ENCODE data around the gene ALKBH5. TPM values are rescaled to one million over a fixed set of nuclear protein-coding genes. Genes with fewer than 3 reads are reported as not detected.

Gene ALKBH5
- 118 TPM for total RNA-seq
- 100 to 1,000 TPM; 102 to 123 (median 115) TPM for polyA plus RNA-seq

- Histone ChIP-seq H3K9me3 (ENCODE audit: control insufficient read depth in 2 of 2, low read length in 2 of 2) (no peaks in the 10 kb centered on the region), H3K27me3 (ENCODE audit: control insufficient read depth, insufficient read depth, low read length) (no peaks in the 10 kb centered on the region), H3K27ac (ENCODE audit: insufficient read depth, low read length, poor library complexity, severe bottlenecking) (peak within 1 kb of the TSS; percentile 96), H3K4me1 (ENCODE audit: control insufficient read depth, insufficient read depth, low read length, poor library complexity, severe bottlenecking) (peaks cover 51% of the 10 kb centered on the region), H3K4me3 (ENCODE audit: low read depth, low read length) (peak within 1 kb of the TSS; percentile 95), H3K36me3 (ENCODE audit: control insufficient read depth, insufficient read depth, low read length) (peaks cover 12% of the 10 kb centered on the region)
- Mint-ChIP-seq H3K27ac (peak within 1 kb of the TSS; percentile 98 to 99 (median 99)), H3K27me3 (peaks cover 6% of the 10 kb centered on the region), H3K4me1 (peaks cover 8 to 57% (median 45%) of the 10 kb centered on the region in 4 donors), H3K36me3 (peaks cover 21% of the 10 kb centered on the region), H3K4me3 (peak within 1 kb of the TSS; percentile 97 to 98 (median 97)), H3K9me3 (no peaks in the 10 kb centered on the region)
- DNase-seq (peak; percentile 95 to 99 (median 99)), ATAC-seq (ENCODE audit: low read depth in 2 of 2) (peak; percentile 90 to 92)
Measured at GRCh38 chr17:18183334-18184142, at the start of gene ALKBH5. ALKBH5 (plus strand) TSS chr17:18183828; CDS start chr17:18184244, 416 bp downstream.

DNA sequence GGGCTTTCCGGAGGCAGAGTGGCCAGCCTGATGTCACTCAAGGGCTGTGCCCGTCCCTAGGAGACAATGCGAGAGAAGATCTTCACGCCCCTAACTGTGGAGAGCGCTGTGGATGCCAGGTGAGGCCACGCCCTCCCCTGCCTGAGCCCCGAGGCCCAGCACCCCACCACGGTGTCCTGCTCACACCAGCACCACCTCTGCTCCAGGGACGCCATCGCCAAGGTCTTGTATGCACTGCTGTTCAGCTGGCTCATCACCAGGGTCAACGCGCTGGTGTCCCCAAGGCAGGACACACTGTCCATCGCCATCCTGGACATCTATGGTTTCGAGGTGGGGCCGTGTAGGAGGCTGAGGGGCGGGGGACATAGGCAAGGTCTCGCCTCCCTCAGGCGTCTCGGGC is 47.3 kb upstream of the ALKBH5 start:
- H3K27me3 ChIP-seq (ENCODE audit: control insufficient read depth, insufficient read depth, low read length), result no peaks in the 10 kb centered on the region
- Mint-ChIP-seq H3K4me1 (peaks cover 4 to 5% (median 4%) of the 10 kb centered on the region in 4 donors), H3K27me3 (no peaks in the 10 kb centered on the region), H3K36me3 (no peaks in the 10 kb centered on the region), H3K27ac (peak overlapping the region in 1 of 3 donors; percentile 55), H3K9me3 (no peaks in the 10 kb centered on the region), H3K4me3 (no peak overlapping the region)
- H3K36me3 ChIP-seq (ENCODE audit: control insufficient read depth, insufficient read depth, low read length), result no peaks in the 10 kb centered on the region
- no peak for DNase-seq
- no peak for ATAC-seq (ENCODE audit: low read depth in 2 of 2)
- H3K4me3 ChIP-seq (ENCODE audit: low read depth, low read length), result no peak overlapping the region
- H3K4me1 ChIP-seq (ENCODE audit: control insufficient read depth, insufficient read depth, low read length, poor library complexity, severe bottlenecking), result no peaks in the 10 kb centered on the region
- no peak overlapping the region for H3K27ac ChIP-seq (ENCODE audit: insufficient read depth, low read length, poor library complexity, severe bottlenecking)
- H3K9me3 ChIP-seq (ENCODE audit: control insufficient read depth in 2 of 2, low read length in 2 of 2), result no peaks in the 10 kb centered on the region

DNA sequence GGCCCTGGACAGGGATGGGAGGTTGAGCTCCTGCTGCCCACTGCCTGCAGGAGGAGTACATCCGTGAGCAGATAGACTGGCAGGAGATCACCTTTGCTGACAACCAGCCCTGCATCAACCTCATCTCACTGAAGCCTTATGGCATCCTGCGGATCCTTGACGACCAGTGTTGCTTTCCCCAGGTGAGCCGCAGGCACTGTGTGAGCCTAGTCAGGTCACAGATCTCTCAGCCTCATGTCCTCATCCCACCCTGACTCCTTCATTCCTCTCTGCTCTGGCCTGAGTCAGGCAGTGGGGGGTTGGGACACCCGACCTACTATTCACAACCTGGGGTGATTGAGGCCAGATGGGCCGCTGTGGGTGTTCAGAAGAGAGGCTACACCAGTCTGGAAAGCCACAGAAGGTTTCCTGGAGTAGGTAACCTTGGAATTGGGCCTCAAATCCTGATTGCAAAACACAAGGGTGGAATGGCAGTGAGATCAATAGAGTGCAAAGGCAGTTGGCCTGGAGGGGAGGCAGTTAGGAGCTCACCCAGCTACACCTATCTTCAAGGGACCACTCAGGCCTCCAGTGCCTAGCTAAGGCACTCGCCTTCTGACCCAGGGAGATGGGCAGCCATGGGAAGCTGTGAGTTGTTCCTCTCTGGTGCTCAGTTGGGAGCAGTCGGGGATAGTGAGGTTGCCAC is 45.4 kb upstream of the ALKBH5 start:
- ATAC-seq (ENCODE audit: low read depth in 2 of 2), result no peak
- H3K9me3 Mint-ChIP-seq, result no peaks in the 10 kb centered on the region
- H3K4me3 Mint-ChIP-seq, result no peak overlapping the region
- no peaks in the 10 kb centered on the region for H3K36me3 Mint-ChIP-seq
- no peak overlapping the region for H3K27ac ChIP-seq (ENCODE audit: insufficient read depth, low read length, poor library complexity, severe bottlenecking)
- H3K4me1 ChIP-seq (ENCODE audit: control insufficient read depth, insufficient read depth, low read length, poor library complexity, severe bottlenecking), result no peaks in the 10 kb centered on the region
- H3K27ac Mint-ChIP-seq, result no peak overlapping the region
- no peaks in the 10 kb centered on the region for H3K36me3 ChIP-seq (ENCODE audit: control insufficient read depth, insufficient read depth, low read length)
- H3K4me1 Mint-ChIP-seq, result peaks cover 4 to 6% (median 5%) of the 10 kb centered on the region in 4 donors
- no peak for DNase-seq
- H3K9me3 ChIP-seq (ENCODE audit: control insufficient read depth in 2 of 2, low read length in 2 of 2), result no peaks in the 10 kb centered on the region
- H3K27me3 Mint-ChIP-seq, result no peaks in the 10 kb centered on the region
- no peaks in the 10 kb centered on the region for H3K27me3 ChIP-seq (ENCODE audit: control insufficient read depth, insufficient read depth, low read length)
- no peak overlapping the region for H3K4me3 ChIP-seq (ENCODE audit: low read depth, low read length)

DNA sequence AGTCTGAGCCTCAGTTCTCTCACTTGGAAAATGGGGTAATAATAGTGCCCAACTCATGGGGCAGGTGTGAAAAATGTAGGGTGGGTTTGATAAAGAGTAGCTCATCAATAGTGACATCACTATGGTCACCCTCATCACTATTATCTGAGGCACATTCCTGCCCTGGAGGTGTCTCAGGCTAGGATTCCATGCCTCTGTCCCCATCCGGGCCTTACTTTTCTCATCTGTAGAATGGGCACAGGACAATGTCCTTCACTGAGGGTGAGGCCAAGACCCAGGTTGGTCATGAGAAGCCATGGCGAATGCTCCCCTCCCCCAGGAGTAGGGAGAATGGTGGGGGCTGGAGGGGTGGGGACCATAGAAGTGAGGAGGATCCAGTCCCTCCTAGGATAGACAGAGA is 44.5 kb upstream of the ALKBH5 start:
- Mint-ChIP-seq H3K36me3 (no peaks in the 10 kb centered on the region), H3K4me1 (peaks cover 4 to 6% (median 5%) of the 10 kb centered on the region in 4 donors)
- no peak overlapping the region for H3K27ac ChIP-seq (ENCODE audit: insufficient read depth, low read length, poor library complexity, severe bottlenecking)

DNA sequence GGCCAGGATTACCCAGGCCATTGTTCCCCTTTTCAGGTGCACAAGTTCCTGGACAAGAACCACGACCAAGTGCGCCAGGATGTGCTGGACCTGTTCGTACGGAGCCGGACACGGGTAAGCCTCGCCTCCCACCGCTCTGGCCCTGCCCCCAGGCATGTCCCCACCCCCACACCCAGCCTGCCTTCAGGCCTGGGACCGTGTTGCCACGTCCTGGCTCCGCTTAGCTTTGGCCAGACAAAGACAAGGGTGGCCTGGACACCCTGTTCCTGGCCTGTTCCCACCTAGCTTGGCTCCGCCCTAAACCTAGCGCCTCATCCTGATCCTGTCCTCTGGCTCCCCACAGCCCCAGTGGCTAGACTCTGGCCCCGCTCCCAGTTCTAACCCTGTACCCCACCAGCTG is 44.1 kb upstream of the ALKBH5 start:
- H3K4me3 Mint-ChIP-seq, result no peak overlapping the region
- no peaks in the 10 kb centered on the region for H3K9me3 Mint-ChIP-seq
- Histone ChIP-seq H3K27me3 (ENCODE audit: control insufficient read depth, insufficient read depth, low read length) (no peaks in the 10 kb centered on the region), H3K4me3 (ENCODE audit: low read depth, low read length) (no peak overlapping the region), H3K9me3 (ENCODE audit: control insufficient read depth in 2 of 2, low read length in 2 of 2) (no peaks in the 10 kb centered on the region), H3K27ac (ENCODE audit: insufficient read depth, low read length, poor library complexity, severe bottlenecking) (no peak overlapping the region), H3K4me1 (ENCODE audit: control insufficient read depth, insufficient read depth, low read length, poor library complexity, severe bottlenecking) (no peaks in the 10 kb centered on the region), H3K36me3 (ENCODE audit: control insufficient read depth, insufficient read depth, low read length) (no peaks in the 10 kb centered on the region)
- no peaks in the 10 kb centered on the region for H3K27me3 Mint-ChIP-seq
- DNase-seq (no peak), ATAC-seq (ENCODE audit: low read depth in 2 of 2) (no peak)
- no peak overlapping the region for H3K27ac Mint-ChIP-seq
- H3K4me1 Mint-ChIP-seq, result peaks cover 4 to 6% (median 5%) of the 10 kb centered on the region in 4 donors
- H3K36me3 Mint-ChIP-seq, result no peaks in the 10 kb centered on the region

More for the DNA sequence above, 44.5 kb upstream of the ALKBH5 start:
- DNase-seq (no peak), ATAC-seq (ENCODE audit: low read depth in 2 of 2) (no peak)
- Mint-ChIP-seq H3K9me3 (no peaks in the 10 kb centered on the region), H3K4me3 (no peak overlapping the region), H3K27me3 (no peaks in the 10 kb centered on the region), H3K27ac (no peak overlapping the region)
- Histone ChIP-seq H3K9me3 (ENCODE audit: control insufficient read depth in 2 of 2, low read length in 2 of 2) (no peaks in the 10 kb centered on the region), H3K4me1 (ENCODE audit: control insufficient read depth, insufficient read depth, low read length, poor library complexity, severe bottlenecking) (no peaks in the 10 kb centered on the region), H3K36me3 (ENCODE audit: control insufficient read depth, insufficient read depth, low read length) (no peaks in the 10 kb centered on the region), H3K4me3 (ENCODE audit: low read depth, low read length) (no peak overlapping the region), H3K27me3 (ENCODE audit: control insufficient read depth, insufficient read depth, low read length) (no peaks in the 10 kb centered on the region)

GRCh38 chr17:18139949-18140348 is 43.7 kb upstream of the ALKBH5 start:
- no peak overlapping the region for H3K4me3 Mint-ChIP-seq
- H3K9me3 Mint-ChIP-seq, result no peaks in the 10 kb centered on the region
- Histone ChIP-seq H3K4me3 (ENCODE audit: low read depth, low read length) (no peak overlapping the region), H3K4me1 (ENCODE audit: control insufficient read depth, insufficient read depth, low read length, poor library complexity, severe bottlenecking) (no peaks in the 10 kb centered on the region), H3K27ac (ENCODE audit: insufficient read depth, low read length, poor library complexity, severe bottlenecking) (no peak overlapping the region), H3K36me3 (ENCODE audit: control insufficient read depth, insufficient read depth, low read length) (no peaks in the 10 kb centered on the region), H3K9me3 (ENCODE audit: control insufficient read depth in 2 of 2, low read length in 2 of 2) (no peaks in the 10 kb centered on the region), H3K27me3 (ENCODE audit: control insufficient read depth, insufficient read depth, low read length) (no peaks in the 10 kb centered on the region)
- H3K4me1 Mint-ChIP-seq, result peaks cover 4 to 6% (median 5%) of the 10 kb centered on the region in 4 donors
- DNase-seq (no peak), ATAC-seq (ENCODE audit: low read depth in 2 of 2) (no peak)
- no peak overlapping the region for H3K27ac Mint-ChIP-seq
- H3K36me3 Mint-ChIP-seq, result no peaks in the 10 kb centered on the region
- H3K27me3 Mint-ChIP-seq, result no peaks in the 10 kb centered on the region

- ATAC-seq (ENCODE audit: low read depth in 2 of 2) (no peak), DNase-seq (no peak)
- no peak overlapping the region for H3K27ac ChIP-seq (ENCODE audit: insufficient read depth, low read length, poor library complexity, severe bottlenecking)
- Mint-ChIP-seq H3K9me3 (no peaks in the 10 kb centered on the region), H3K4me1 (peaks cover 4 to 6% (median 5%) of the 10 kb centered on the region in 4 donors), H3K4me3 (no peak overlapping the region), H3K27ac (no peak overlapping the region), H3K27me3 (no peaks in the 10 kb centered on the region), H3K36me3 (no peaks in the 10 kb centered on the region)
- no peaks in the 10 kb centered on the region for H3K9me3 ChIP-seq (ENCODE audit: control insufficient read depth in 2 of 2, low read length in 2 of 2)
- no peaks in the 10 kb centered on the region for H3K4me1 ChIP-seq (ENCODE audit: control insufficient read depth, insufficient read depth, low read length, poor library complexity, severe bottlenecking)
- no peaks in the 10 kb centered on the region for H3K27me3 ChIP-seq (ENCODE audit: control insufficient read depth, insufficient read depth, low read length)
- no peak overlapping the region for H3K4me3 ChIP-seq (ENCODE audit: low read depth, low read length)
- no peaks in the 10 kb centered on the region for H3K36me3 ChIP-seq (ENCODE audit: control insufficient read depth, insufficient read depth, low read length)
Measured at GRCh38 chr17:18140648-18141047, 43.0 kb upstream of the ALKBH5 start.

Data from CD4-positive, CD25-positive, alpha-beta regulatory T cell (primary cell).